Tibial nerve (tissue), 4 donors: Measurements from ENCODE around the gene RARRES1. TPM values are rescaled to one million over a fixed set of nuclear protein-coding genes. Genes with fewer than 3 reads are reported as not detected.

Source experiments
- DNase-seq, 2 donors: peaks; one replicate each; pipeline ENCODE4 v3.0.0-alpha.2; 2019; ENCODE audit warnings: low spot score in 2 of 2
- H3K27ac ChIP-seq, 4 donors: fragments of 200-600 bp; sonication (generic) in 3 of 4; one replicate each; pipeline ENCODE4 v1.5.1; 2017 to 2019; ENCODE audit warnings: mild to moderate bottlenecking in 1 of 4
- H3K27me3 ChIP-seq, 2 donors: fragments of 200-600 bp; sonication (generic) in 1 of 2; one replicate each; pipeline versions ENCODE4 v1.5.1 to v1.6.0; 2017 to 2019
- H3K36me3 ChIP-seq, 3 donors: fragments of 200-600 bp; sonication (generic); one replicate each; pipeline ENCODE4 v1.5.1; 2018 to 2019
- H3K4me1 ChIP-seq, 4 donors: fragments of 200-600 bp; sonication (generic) in 3 of 4; one replicate each; pipeline ENCODE4 v1.5.1; 2017 to 2019
- H3K4me3 ChIP-seq, 4 donors: fragments of 200-600 bp; sonication (generic) in 3 of 4; one replicate each; pipeline ENCODE4 v1.5.1; 2017 to 2019; ENCODE audit warnings: mild to moderate bottlenecking in 1 of 4, moderate library complexity in 1 of 4
- H3K9me3 ChIP-seq, 4 donors: fragments of 200-600 bp; sonication (generic) in 3 of 4; one replicate each; pipeline ENCODE4 v1.5.1; 2017 to 2019
- EP300 ChIP-seq, 2 donors: sonication (generic); formaldehyde crosslinking; IDR thresholded peaks; one replicate each; pipeline ENCODE4 v1.6.1; 2017; ENCODE audit warnings: antibody characterized with exemption in 2 of 2, mild to moderate bottlenecking in 1 of 2
- POLR2A ChIP-seq, 2 donors: fragments of 450-650 bp; IDR thresholded peaks; one replicate each; pipeline ENCODE4 v1.6.1; 2017; ENCODE audit warnings: antibody characterized with exemption in 2 of 2, mild to moderate bottlenecking in 2 of 2, moderate library complexity in 2 of 2
- WGBS, 2 donors: methylation state at CpG; one replicate each; pipeline ENCODE4 v1.1.5; 2018; 5-methylcytosine and 5-hydroxymethylcytosine counted together
- total RNA-seq, 4 donors: library from RNA; depleted of rRNA; stranded (reverse); fragments of >200 nt; gene quantifications; one replicate each; pipeline ENCODE4 v1.1.0, GENCODE V29; 2016
- TF ChIP-seq, protein P1 (sequence below), 5 experiments: fragments of 200-600 bp in 3 of 5; fragments of 450-650 bp in 2 of 5; sonication (generic) in 3 of 5; IDR thresholded peaks; one replicate each; pipeline ENCODE4 v1.5.1; 2016 to 2019; ENCODE audit warnings: antibody characterized with exemption in 5 of 5, mild to moderate bottlenecking in 3 of 5, moderate library complexity in 2 of 5

RARRES1 gene, protein sequence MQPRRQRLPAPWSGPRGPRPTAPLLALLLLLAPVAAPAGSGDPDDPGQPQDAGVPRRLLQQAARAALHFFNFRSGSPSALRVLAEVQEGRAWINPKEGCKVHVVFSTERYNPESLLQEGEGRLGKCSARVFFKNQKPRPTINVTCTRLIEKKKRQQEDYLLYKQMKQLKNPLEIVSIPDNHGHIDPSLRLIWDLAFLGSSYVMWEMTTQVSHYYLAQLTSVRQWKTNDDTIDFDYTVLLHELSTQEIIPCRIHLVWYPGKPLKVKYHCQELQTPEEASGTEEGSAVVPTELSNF
- 1,000 to 10,000 TPM in 1 of 4 donors, 10 to 100 TPM in 3; 17.0 to 1,032 (median 80.4) TPM for total RNA-seq

DNA sequence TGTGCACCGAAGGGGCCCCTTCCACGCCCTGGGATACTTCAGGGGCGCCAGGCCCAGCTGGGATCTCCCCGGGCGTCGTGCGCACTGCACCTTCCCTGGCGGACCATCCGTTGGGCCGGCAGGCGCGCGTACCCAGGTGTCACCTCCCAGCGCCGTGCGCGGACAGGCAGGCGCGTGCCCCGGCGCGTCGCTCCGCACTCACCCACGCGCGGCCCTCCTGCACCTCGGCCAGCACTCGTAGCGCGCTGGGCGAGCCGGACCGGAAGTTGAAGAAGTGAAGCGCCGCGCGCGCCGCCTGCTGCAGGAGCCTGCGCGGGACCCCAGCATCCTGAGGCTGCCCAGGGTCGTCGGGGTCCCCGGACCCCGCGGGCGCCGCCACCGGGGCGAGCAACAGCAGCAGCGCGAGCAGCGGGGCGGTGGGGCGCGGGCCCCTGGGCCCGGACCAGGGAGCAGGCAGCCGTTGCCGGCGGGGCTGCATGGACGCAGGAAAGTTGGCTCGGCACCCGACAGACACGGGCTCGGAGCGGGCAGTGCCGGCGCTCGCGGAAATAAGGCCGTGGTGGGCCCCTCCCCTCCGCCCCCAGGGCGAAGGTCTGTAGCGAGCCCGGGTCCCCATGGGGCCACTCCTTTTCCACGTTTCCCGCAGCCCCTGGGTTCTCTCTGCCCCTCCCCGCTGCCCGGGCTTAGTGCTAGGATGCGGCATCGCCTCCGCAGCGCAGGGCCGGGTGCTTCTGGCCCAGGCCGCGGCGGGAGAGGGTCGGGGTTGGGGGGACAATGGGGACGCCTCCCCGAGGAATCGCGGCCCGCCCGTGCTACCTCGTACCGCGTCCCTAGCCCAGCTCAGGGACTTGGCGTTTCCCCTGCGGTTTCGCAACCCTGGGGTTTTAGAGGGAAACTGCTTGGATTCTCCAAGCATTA, at the start of gene RARRES1:
TSS of gene RARRES1 (minus strand) at position 520 of the 918 bp plus-strand sequence. CDS start at position 478, 42 bp downstream.
- H3K36me3 ChIP-seq = peaks cover 0 to 35% (median 0%) of the 10 kb centered on the region in 3 donors
- DNase-seq = peak; percentile 46 to 52
- H3K27ac ChIP-seq = peak within 1 kb of the TSS in 3 of 4 donors; percentile 69 to 85 (median 72)
- peaks cover 0 to 39% (median 16%) of the 10 kb centered on the region in 4 donors for H3K4me1 ChIP-seq
- WGBS, 2 donors = 3 to 7% methylated on average over 22 to 36 of the region's 101 CpGs
- no peaks in the 10 kb centered on the region for H3K27me3 ChIP-seq
- TF ChIP-seq POLR2A (IDR thresholded peaks at IDR 0.05) = no peak
- TF ChIP-seq, protein P1, sequence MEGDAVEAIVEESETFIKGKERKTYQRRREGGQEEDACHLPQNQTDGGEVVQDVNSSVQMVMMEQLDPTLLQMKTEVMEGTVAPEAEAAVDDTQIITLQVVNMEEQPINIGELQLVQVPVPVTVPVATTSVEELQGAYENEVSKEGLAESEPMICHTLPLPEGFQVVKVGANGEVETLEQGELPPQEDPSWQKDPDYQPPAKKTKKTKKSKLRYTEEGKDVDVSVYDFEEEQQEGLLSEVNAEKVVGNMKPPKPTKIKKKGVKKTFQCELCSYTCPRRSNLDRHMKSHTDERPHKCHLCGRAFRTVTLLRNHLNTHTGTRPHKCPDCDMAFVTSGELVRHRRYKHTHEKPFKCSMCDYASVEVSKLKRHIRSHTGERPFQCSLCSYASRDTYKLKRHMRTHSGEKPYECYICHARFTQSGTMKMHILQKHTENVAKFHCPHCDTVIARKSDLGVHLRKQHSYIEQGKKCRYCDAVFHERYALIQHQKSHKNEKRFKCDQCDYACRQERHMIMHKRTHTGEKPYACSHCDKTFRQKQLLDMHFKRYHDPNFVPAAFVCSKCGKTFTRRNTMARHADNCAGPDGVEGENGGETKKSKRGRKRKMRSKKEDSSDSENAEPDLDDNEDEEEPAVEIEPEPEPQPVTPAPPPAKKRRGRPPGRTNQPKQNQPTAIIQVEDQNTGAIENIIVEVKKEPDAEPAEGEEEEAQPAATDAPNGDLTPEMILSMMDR (IDR thresholded peaks at IDR 0.05) = peak in 2 of 5 experiments; percentile 6 to 12
- peaks cover 0 to 11% (median 0%) of the 10 kb centered on the region in 4 donors for H3K9me3 ChIP-seq
- peak within 1 kb of the TSS; percentile 51 to 72 (median 64) for H3K4me3 ChIP-seq

DNA sequence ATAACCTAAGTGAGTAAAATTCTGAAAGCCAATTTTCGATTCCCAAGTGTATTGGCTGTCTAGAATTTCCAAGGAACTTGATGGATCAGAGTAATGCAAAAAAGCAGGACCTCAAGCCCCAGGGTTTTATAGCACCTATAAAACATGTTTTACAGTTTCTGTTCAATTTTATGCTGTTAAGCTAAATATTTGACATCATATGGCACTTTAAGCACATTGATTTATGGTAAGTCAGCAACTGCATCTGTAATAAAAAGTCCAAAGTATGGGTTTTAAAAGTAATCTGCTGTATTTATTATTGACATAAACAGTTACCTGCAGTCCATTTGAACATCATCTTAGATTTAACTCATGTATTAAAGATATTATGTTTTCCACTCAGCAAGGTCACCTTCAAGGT, 49.6 kb upstream of the RARRES1 start:
- no peak for DNase-seq
- 62 to 70% methylated on average over 1 of the region's 1 CpG for WGBS, 2 donors
- Histone ChIP-seq H3K27me3 (no peaks in the 10 kb centered on the region), H3K4me1 (peaks cover 0 to 5% (median 2%) of the 10 kb centered on the region in 4 donors), H3K4me3 (no peak overlapping the region), H3K27ac (no peak overlapping the region), H3K36me3 (no peaks in the 10 kb centered on the region), H3K9me3 (no peaks in the 10 kb centered on the region)
- TF ChIP-seq, protein P1 (IDR thresholded peaks at IDR 0.05) = no peak
- TF ChIP-seq EP300 (IDR thresholded peaks at IDR 0.05) (no peak), POLR2A (IDR thresholded peaks at IDR 0.05) (no peak)

DNA sequence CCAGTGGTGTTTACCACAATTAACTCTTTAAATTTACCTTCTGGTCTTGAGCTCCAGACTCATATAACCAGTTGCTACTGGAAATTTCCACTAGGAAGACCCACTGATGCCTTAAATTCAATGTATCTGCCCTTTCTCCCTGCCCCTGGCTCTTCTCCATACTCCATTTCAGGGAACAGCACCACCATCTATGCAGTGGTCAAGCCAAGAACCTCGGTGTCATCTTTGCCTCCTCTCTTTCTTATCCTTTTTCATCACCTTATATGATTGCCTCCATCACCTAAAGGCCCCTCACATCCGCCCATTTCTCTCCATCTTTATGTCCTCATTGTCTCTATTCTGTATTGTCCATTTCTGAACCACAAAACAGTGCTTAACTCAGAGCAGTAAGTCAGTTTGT, 48.9 kb upstream of the RARRES1 start:
- H3K9me3 ChIP-seq = no peaks in the 10 kb centered on the region
- no peak overlapping the region for H3K4me3 ChIP-seq
- no peaks in the 10 kb centered on the region for H3K27me3 ChIP-seq
- TF ChIP-seq POLR2A (IDR thresholded peaks at IDR 0.05) = no peak
- TF ChIP-seq EP300 (IDR thresholded peaks at IDR 0.05) = no peak
- TF ChIP-seq, protein P1 (IDR thresholded peaks at IDR 0.05) = no peak
- H3K4me1 ChIP-seq = peaks cover 0 to 11% (median 5%) of the 10 kb centered on the region in 4 donors
- WGBS, 2 donors = 92% methylated on average over 2 of the region's 2 CpGs
- no peaks in the 10 kb centered on the region for H3K36me3 ChIP-seq
- no peak for DNase-seq
- no peak overlapping the region for H3K27ac ChIP-seq

DNA sequence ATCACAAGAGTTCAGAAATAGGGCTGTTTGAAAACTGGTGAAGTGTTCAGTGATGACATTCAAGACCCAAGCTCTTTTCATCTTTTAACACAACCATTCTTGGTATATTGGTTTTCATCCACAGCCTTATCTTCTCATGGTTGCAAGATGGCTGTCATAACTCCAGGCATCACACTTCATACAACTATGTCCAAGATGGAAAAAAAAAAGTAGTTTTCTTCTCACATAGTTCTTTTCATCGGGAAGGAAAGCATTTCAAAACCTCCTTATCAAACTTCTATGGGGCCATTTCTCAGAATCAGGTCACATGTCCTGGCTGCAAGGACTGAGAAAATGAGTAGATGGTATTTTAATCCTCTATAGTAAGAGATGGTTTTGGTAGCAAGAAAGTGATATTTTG, 48.5 kb upstream of the RARRES1 start:
- no peak for DNase-seq
- H3K36me3 ChIP-seq = no peaks in the 10 kb centered on the region
- peaks cover 0 to 13% (median 5%) of the 10 kb centered on the region in 4 donors for H3K4me1 ChIP-seq
- no peak overlapping the region for H3K27ac ChIP-seq
- TF ChIP-seq POLR2A (IDR thresholded peaks at IDR 0.05) (no peak), EP300 (IDR thresholded peaks at IDR 0.05) (no peak)
- TF ChIP-seq, protein P1 (IDR thresholded peaks at IDR 0.05) = no peak
- WGBS, 2 donors = 93% methylated on average over 1 of the region's 1 CpG
- H3K27me3 ChIP-seq = no peaks in the 10 kb centered on the region
- H3K9me3 ChIP-seq = no peaks in the 10 kb centered on the region
- no peak overlapping the region for H3K4me3 ChIP-seq
